Epithelial cell of esophagus (primary cell): Measurements from ENCODE around the gene PLOD2.
A peak's percentile ranks its signal among the peaks of the same experiment; 100 is the strongest.

ENCODE experiments used
- DNase-seq: peaks from one replicate; pipeline ENCODE4 v3.0.0; 2010; ENCODE audit warnings: low read depth
- H3K4me3 ChIP-seq: 2 replicates; pipeline ENCODE4 v1.5.1; 2011; ENCODE audit warnings: mild to moderate bottlenecking, low read length, control low read depth
- TF ChIP-seq, protein P1 (sequence below): IDR thresholded peaks from 2 replicates; pipeline ENCODE4 v1.5.1; 2011; ENCODE audit warnings: low read depth, mild to moderate bottlenecking, low read length, control low read depth, inconsistent platforms; ENCODE audit not compliant: insufficient read depth; ENCODE audit errors: missing control alignments

Gene PLOD2

DNA sequence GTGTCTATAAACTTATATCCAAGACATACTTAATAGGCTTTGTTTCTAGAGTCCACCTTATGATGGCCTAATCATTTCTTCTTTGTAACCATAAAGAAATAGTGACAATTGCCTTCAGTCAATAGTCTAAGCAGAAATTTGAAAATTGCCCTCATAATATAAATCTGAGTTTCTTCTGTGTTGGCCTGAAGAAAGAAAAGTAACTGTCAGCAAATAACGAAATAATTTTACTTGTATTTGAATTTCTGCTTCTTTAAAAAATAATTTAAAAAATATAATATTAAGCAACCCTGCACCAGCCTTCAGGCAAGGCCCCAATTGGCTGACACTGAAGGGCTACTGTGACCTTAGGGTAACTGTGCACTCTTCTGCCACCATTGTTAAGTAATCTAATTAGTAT lies 113.5 kb downstream of the PLOD2 start:
- no peak overlapping the region for H3K4me3 ChIP-seq
- TF ChIP-seq, protein P1, sequence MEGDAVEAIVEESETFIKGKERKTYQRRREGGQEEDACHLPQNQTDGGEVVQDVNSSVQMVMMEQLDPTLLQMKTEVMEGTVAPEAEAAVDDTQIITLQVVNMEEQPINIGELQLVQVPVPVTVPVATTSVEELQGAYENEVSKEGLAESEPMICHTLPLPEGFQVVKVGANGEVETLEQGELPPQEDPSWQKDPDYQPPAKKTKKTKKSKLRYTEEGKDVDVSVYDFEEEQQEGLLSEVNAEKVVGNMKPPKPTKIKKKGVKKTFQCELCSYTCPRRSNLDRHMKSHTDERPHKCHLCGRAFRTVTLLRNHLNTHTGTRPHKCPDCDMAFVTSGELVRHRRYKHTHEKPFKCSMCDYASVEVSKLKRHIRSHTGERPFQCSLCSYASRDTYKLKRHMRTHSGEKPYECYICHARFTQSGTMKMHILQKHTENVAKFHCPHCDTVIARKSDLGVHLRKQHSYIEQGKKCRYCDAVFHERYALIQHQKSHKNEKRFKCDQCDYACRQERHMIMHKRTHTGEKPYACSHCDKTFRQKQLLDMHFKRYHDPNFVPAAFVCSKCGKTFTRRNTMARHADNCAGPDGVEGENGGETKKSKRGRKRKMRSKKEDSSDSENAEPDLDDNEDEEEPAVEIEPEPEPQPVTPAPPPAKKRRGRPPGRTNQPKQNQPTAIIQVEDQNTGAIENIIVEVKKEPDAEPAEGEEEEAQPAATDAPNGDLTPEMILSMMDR, result no peak
- no peak for DNase-seq

DNA sequence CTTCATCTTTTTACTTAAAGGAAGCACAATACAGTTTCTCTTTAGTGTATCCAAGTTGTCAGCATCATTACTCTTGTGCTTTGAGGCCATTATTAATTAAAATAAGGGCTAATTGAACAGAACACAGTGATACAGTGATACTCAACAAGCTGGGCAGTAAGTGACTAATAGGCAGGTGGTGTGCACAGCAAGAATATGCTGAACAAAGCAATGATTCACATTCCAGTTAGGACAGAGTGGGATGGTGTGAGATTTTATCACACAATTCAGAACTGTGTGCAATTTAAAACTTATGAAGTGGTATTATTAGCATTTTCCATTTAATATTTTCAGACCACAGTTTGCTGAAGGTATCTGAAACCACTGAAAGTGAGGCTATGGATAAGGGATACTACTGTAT lies 116.9 kb downstream of the PLOD2 start:
- DNase-seq, result peak; percentile 80
- H3K4me3 ChIP-seq, result no peak overlapping the region
- TF ChIP-seq, protein P1, result no peak

DNA sequence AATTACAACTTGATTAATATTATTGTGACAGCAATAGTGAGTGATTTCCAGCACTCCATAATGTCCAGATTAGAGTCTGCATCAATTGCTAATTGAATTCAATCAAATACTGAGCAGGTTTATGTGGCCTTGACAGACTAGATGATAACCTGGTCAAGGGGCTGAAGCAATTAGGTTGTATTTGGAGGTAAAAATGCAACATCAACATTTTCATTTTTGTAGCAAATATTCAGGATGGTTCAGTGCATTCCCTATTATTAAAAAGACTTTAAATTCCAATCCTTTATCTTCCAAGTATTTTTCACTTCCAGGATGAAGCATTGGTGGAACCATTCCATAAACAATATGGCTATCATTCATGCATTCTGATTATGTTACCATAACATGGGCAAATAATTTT lies 120.4 kb downstream of the PLOD2 start:
- TF ChIP-seq, protein P1, result no peak
- no peak for DNase-seq
- H3K4me3 ChIP-seq, result no peak overlapping the region

DNA sequence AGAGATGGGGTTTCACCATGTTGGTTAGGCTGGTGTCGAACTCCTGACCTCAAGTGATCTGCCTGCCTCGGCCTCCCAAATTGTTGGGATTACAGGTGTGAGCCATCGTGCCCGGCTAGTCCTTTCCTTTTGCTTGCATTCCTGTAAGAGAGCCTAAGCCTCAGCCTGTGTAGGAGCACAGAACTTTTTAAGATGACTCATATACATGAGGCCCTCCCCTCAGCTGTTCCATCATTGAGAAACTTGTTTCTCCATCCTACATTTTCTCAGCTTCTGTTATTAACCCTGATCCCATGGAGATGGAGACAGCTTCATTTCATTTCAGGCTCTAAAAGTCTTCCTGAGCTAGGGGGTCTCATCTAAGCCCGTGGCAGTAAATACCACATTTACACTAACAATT lies 123.3 kb downstream of the PLOD2 start:
- H3K4me3 ChIP-seq, result no peak overlapping the region
- DNase-seq, result peak; percentile 47
- TF ChIP-seq, protein P1, result no peak

DNA sequence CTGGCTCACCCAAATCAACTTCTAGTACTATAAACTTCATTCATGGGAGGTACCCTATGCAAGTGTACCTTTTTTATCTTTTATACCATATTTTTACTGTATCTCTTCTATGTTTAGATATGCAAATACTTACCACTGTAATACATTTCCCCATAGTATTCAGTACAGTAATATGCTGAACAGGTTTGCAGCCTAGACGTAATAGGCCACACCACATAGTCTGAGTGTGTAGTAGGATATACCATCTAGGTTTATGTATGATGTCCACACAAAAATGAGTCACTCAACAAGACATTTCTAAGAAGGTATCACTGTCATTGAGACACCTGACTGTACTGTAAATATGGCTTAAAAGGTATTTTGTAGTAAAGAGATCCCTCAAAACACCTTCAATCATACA lies 124.7 kb downstream of the PLOD2 start:
- H3K4me3 ChIP-seq, result no peak overlapping the region
- DNase-seq, result peak; percentile 42
- TF ChIP-seq, protein P1, result no peak

DNA sequence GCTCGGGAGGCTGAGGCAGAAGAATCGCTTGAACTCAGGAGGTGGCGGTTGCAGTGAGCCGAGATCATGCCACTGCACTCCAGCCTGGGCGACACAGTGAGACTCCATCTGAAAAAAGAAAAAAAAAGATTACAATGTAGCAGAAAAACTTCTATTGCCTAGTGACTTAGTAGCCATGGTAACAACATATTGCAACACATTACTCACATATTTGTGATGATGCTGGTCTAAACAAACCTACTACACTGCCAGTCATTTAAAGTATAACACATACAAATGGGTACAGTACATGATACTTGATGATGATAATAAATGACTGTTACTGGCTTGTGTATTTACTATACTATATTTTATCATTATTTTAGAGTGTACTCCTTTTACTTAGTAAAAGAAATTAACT lies 125.6 kb downstream of the PLOD2 start:
- H3K4me3 ChIP-seq, result no peak overlapping the region
- peak; percentile 26 for DNase-seq
- TF ChIP-seq, protein P1, result no peak

DNA sequence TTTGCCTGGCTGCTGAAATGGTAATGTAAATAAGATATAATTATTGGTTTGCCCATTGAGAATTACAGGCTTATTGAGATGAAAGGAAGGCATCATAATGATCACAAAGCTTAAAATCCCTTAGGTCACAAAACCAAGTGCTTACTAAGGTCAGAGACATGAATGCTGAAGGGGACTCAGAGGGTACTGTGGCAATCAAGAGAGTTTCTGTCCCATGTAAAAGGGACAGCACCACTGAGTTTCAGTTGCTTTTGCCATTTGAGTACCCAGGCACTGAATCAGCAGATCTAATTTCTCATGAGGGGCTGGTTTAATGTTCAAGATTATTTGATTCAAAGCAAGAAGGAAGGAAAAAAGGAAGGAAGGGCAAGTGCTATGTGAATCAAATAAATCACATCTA lies 127.0 kb downstream of the PLOD2 start:
- no peak for DNase-seq
- H3K4me3 ChIP-seq, result no peak overlapping the region
- TF ChIP-seq, protein P1, result no peak
